ENCODE measurements around the gene ABCD2.
"Not testable (repeated sequence)": the region's sequence is repeated elsewhere in the genome, so short reads cannot be mapped to it uniquely, and the experiment has no call there.

ABCD2 gene

GRCh38 chr12:39533951-39534350 is 85.7 kb downstream of the ABCD2 start:
- FAIRE-seq (no peak), DNase-seq (ENCODE audit: insufficient read length, low spot score) (no peak)
- TF ChIP-seq POLR2A (IDR thresholded peaks at IDR 0.05; ENCODE audit: low read depth, low read length), result no peak

GRCh38 chr12:39532448-39532847 is 87.2 kb downstream of the ABCD2 start:
- FAIRE-seq, result no peak
- TF ChIP-seq POLR2A (IDR thresholded peaks at IDR 0.05; ENCODE audit: low read depth, low read length), result no peak
- DNase-seq (ENCODE audit: insufficient read length, low spot score), result no peak

DNA sequence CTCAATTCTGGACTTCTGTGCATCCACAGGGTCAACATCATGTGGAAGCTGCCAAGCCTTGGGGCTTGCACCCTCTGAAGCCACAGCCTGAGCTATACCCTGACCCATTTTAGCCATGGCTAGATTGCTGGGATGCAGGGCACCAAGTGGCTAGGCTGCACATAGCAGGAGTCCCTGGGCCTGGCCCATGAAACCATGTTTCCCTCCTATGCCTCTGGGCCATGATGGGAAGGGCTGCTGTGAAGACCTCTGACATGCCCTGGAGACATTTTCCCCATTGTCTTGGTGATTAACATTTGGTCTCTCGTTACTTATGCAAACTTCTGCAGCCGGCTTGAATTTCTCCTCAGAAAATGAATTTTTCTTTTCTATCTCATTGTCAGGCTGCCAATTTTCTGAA is 92.6 kb downstream of the ABCD2 start:
- DNase-seq (ENCODE audit: insufficient read length, low spot score), result no peak
- TF ChIP-seq POLR2A (IDR thresholded peaks at IDR 0.05; ENCODE audit: low read depth, low read length), result no peak
- no peak for FAIRE-seq

- not testable (repeated sequence) for FAIRE-seq; DNase-seq (ENCODE audit: insufficient read length, low spot score)
Measured at GRCh38 chr12:39522167-39522566, 97.4 kb downstream of the ABCD2 start.

GRCh38 chr12:39510001-39510400 is 109.6 kb downstream of the ABCD2 start:
- TF ChIP-seq POLR2A (IDR thresholded peaks at IDR 0.05; ENCODE audit: low read depth, low read length), result no peak
- FAIRE-seq, result no peak
- DNase-seq (ENCODE audit: insufficient read length, low spot score), result no peak

DNA sequence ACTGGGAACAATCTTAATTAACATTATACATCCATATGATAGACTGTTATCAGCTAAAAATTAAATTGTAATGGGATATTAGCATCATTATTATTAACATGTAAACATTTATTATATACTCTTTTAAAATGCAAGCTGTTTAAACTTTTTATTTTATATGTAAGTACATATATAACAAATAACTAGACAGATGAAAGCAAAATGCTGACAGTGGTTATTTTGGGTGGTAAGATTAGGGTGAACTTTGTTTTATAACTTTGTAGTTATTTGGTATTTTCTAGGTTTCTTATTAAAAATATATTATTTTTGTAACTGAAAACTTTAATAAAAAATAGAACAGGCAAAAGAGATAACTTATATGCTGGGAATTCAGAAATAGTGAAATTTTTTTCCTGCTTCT is 114.0 kb downstream of the ABCD2 start:
- DNase-seq (ENCODE audit: insufficient read length, low spot score) (no peak), FAIRE-seq (no peak)
- no peak for TF ChIP-seq POLR2A (IDR thresholded peaks at IDR 0.05; ENCODE audit: low read depth, low read length)

- DNase-seq (ENCODE audit: insufficient read length, low spot score) (no peak), FAIRE-seq (no peak)
Measured at GRCh38 chr12:39505023-39505422, 114.6 kb downstream of the ABCD2 start.

GRCh38 chr12:39503439-39503838 is 116.2 kb downstream of the ABCD2 start:
- TF ChIP-seq POLR2A (IDR thresholded peaks at IDR 0.05; ENCODE audit: low read depth, low read length), result no peak
- FAIRE-seq (peak; percentile 91), DNase-seq (ENCODE audit: insufficient read length, low spot score) (peak; percentile 32)

More at GRCh38 chr12:39505023-39505422, 114.6 kb downstream of the ABCD2 start:
- TF ChIP-seq POLR2A (IDR thresholded peaks at IDR 0.05; ENCODE audit: low read depth, low read length), result no peak

DNA sequence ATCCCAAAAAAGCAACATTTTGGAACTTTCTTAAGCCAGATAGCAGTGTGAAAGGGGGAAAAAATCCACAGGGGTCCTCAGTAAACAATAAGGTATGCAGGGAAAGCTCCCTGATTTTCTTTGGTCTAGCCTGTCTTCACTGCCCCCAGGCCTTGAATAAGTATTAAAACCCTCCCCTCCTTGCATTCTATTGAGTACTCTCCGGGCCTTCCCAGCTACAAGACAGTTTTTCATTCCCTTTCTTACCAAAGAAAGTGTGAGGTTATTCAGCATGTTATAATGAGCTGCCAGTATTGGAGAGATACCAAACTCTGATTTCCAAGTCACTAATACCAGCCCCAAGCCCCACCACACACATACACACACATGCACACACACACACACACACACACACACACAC is 116.9 kb downstream of the ABCD2 start:
- DNase-seq (ENCODE audit: insufficient read length, low spot score) (no peak), FAIRE-seq (no peak)
- no peak for TF ChIP-seq POLR2A (IDR thresholded peaks at IDR 0.05; ENCODE audit: low read depth, low read length)

Measured in H54 (cell line).